Lower lobe of right lung (tissue), 2 donors: ENCODE measurements around the gene NOXO1. TPM values are rescaled to one million over a fixed set of nuclear protein-coding genes. Genes with fewer than 3 reads are reported as not detected.

Source experiments
- ATAC-seq, 2 donors: fragments of 200-7000 bp; cut with Tn5 transposase; one replicate each; pipeline ENCODE4 v1.9.1; 2020 to 2022; ENCODE audit warnings: mild to moderate bottlenecking in 2 of 2, moderate library complexity in 2 of 2
- DNase-seq: peaks from one replicate; pipeline ENCODE4 v3.0.0-alpha.2; 2020
- H3K27ac ChIP-seq: fragments of 200-600 bp; one replicate; pipeline ENCODE4 v1.8.0; 2022
- H3K27me3 ChIP-seq: fragments of 200-600 bp; one replicate; pipeline ENCODE4 v1.8.0; 2022; ENCODE audit warnings: low read depth
- H3K36me3 ChIP-seq: fragments of 200-600 bp; one replicate; pipeline ENCODE4 v1.8.0; 2022; ENCODE audit warnings: mild to moderate bottlenecking
- H3K4me1 ChIP-seq: fragments of 200-600 bp; one replicate; pipeline ENCODE4 v1.8.0; 2022
- H3K4me3 ChIP-seq: fragments of 200-600 bp; one replicate; pipeline ENCODE4 v1.8.0; 2022; ENCODE audit warnings: mild to moderate bottlenecking
- H3K9me3 ChIP-seq: fragments of 200-600 bp; one replicate; pipeline ENCODE4 v1.8.0; 2022
- CTCF ChIP-seq: fragments of 200-600 bp; IDR thresholded peaks from one replicate; pipeline ENCODE4 v1.8.0; 2022; ENCODE audit warnings: antibody characterized with exemption, mild to moderate bottlenecking
- intact Hi-C: fragments of 100-400 bp; cut with DNase I; formaldehyde crosslinking; loops from one replicate; pipeline ENCODE4 v1.11.0; 2022
- total RNA-seq: library from RNA; stranded (reverse); fragmentation: NEBNext Ultra II Directional; extraction: Animal tissue kit (Norgen Biotek cat#: 25700); gene quantifications from one replicate; pipeline ENCODE4 v1.2.1, GENCODE V29; 2021
- donor health status: DM: no; HTN: yes; CAD: no; lungs with severe emphysema.

Gene NOXO1
- total RNA-seq, 1 donor from 2014 or later, result 1.7 TPM

DNA sequence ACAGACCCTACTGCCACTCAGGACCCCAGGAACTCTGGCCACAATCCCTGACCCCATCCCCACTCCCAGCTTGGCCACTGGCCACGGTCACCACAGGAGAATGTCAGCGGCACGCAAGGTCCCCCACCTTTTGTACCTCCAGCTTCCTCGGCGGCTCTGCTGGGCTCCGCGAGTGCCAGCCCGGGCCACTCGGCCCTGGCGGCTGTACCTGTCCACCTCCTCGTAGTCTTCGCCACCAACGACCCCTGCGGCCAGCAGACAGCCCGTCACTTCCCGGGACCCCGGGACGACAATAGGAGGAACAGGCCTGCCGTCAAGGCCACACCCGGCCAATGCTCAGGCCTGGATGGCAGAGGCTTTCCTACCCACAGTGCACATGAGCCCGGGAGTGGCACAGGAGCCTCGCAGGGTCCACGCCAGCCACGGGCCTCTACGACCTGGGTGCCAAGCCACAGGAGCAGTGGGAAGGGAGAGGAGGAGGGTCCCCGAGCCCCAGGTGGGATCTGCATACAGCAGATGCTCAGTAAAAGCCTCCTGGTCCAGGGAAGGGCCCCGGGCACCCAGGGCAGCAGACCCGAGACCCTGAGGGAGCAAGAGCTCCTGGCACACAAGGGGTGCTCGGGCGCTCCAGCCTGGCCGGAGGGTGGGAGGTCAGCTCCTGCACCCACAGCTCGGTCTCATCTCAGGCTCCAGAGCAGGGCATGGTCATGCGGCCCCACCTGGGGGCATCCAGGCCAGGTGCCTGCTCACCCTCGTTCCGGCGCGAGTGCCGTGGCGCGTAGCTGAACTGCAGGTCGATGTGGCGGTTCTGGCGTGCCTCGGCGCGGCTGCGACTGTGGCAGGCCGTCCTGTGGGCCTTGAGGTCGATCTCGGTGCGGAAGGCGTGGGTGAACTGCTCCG lies 20.4 kb upstream of the NOXO1 start:
- H3K4me1 ChIP-seq, result peaks cover 45% of the 10 kb centered on the region
- ATAC-seq (no peak), DNase-seq (no peak)
- intact Hi-C loops, result no loop called here
- H3K4me3 ChIP-seq, result no peak overlapping the region
- TF ChIP-seq CTCF, result no peak
- no peaks in the 10 kb centered on the region for H3K27me3 ChIP-seq
- H3K27ac ChIP-seq, result no peak overlapping the region
- H3K9me3 ChIP-seq, result no peaks in the 10 kb centered on the region
- peaks cover 69% of the 10 kb centered on the region for H3K36me3 ChIP-seq

- peaks cover 42% of the 10 kb centered on the region for H3K4me1 ChIP-seq
- intact Hi-C loops, result no loop called here
Measured at GRCh38 chr16:2001035-2001434, 19.8 kb upstream of the NOXO1 start.

DNA sequence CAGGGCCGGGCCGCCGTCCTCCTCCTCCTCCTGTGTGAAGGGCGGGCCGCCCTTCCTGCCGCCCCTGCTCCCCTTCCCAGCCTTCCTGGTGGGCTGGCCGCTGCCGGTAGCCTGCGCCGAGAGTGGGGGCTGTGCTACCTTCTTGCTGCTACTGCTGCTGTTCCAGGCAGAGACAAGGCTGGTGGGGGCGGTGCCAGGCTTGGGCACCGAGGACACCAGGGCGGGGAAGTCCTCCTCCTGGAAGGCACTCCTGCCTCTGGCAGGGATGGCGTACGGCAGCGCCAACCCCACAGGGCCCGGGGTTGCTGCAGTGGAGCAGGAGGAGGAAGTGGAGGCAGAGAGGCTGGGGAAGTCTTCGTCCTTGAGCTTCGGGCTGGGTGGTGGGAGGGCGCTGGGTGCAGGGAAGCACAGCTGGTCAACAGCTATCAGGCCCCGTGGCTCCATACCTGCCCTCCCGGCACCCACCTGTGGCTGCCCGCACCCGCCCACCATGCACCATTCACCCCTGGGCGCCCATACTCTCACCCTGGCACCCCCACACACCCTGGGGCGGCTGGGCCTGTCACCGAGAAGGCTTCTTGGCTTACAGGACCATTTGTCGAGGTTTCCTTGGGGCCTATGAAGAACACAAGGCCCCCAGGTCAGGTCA lies 18.7 kb upstream of the NOXO1 start:
- intact Hi-C loops, result no loop called here
- no peak for ATAC-seq
- Histone ChIP-seq H3K9me3 (no peaks in the 10 kb centered on the region), H3K27ac (no peak overlapping the region), H3K4me3 (no peak overlapping the region), H3K27me3 (no peaks in the 10 kb centered on the region), H3K4me1 (peaks cover 31% of the 10 kb centered on the region), H3K36me3 (peaks cover 73% of the 10 kb centered on the region)
- no peak for DNase-seq
- no peak for TF ChIP-seq CTCF

More at GRCh38 chr16:2001035-2001434, 19.8 kb upstream of the NOXO1 start:
- H3K4me3 ChIP-seq, result no peak overlapping the region
- DNase-seq (no peak), ATAC-seq (no peak)
- no peak overlapping the region for H3K27ac ChIP-seq
- no peaks in the 10 kb centered on the region for H3K27me3 ChIP-seq
- peaks cover 73% of the 10 kb centered on the region for H3K36me3 ChIP-seq
- no peaks in the 10 kb centered on the region for H3K9me3 ChIP-seq
- no peak for TF ChIP-seq CTCF

DNA sequence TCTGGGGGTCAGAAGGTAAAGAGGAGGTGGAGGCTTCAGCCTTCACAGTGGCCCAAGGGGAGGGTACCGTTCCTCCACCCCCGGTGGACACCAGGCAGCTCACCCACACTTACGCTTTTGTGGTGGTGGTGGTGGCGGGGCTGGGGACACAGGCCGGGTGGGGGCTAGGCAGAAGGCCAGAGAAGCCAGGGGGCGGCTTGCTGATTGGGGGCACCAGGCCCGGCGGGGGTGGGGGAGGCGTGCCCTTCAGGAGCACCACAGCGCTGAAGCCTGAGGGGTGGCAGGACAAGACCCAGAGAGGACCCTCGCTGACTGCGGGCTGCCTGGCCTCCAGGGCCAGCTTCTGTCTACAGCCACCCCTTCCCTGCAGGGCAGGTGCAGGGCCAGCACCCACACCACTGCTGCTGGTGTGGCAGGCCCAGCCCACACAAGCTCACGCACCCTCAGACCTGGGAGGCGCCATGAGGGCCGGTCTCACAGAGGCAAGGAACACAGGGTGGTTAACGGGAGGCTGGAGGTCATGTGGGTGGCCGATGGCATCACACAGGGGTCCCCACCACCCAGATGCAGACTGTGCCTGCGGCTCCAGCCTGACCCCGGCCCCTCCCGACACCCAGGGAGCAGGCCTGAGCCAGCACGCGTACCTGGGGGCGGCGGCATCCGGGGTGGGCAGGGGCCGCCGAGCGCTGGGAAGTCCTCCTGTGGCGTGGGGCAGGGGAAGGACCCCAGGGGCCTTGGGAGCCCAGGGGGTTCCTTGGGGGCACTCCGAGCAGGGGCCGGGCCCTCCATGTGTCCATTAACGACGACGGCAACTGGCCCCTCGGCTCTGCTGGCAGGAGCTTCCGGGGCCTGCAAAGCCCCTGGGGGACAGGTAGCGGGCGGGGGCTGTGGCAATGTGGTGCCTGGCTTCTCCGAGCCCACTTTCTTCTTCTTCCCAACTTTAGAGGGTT lies 17.9 kb upstream of the NOXO1 start:
- intact Hi-C loops, result no loop called here
- Histone ChIP-seq H3K4me3 (no peak overlapping the region), H3K36me3 (peaks cover 73% of the 10 kb centered on the region), H3K27ac (no peak overlapping the region), H3K9me3 (no peaks in the 10 kb centered on the region), H3K4me1 (peaks cover 23% of the 10 kb centered on the region), H3K27me3 (no peaks in the 10 kb centered on the region)
- no peak for TF ChIP-seq CTCF
- peak; percentile 43 for DNase-seq
- ATAC-seq, result no peak

GRCh38 chr16:1998360-1998835 lies 17.1 kb upstream of the NOXO1 start:
- H3K9me3 ChIP-seq, result no peaks in the 10 kb centered on the region
- peaks cover 15% of the 10 kb centered on the region for H3K4me1 ChIP-seq
- peaks cover 71% of the 10 kb centered on the region for H3K36me3 ChIP-seq
- no peak overlapping the region for H3K4me3 ChIP-seq
- H3K27ac ChIP-seq, result peak overlapping the region; percentile 49
- no peaks in the 10 kb centered on the region for H3K27me3 ChIP-seq
- ATAC-seq (no peak), DNase-seq (peak; percentile 41)
- no peak for TF ChIP-seq CTCF
- intact Hi-C loops, result no loop called here
